HFF-Myc (cell line): Measurements from ENCODE around the gene RHOG.
"Not testable (repeated sequence)": the region's sequence is repeated elsewhere in the genome, so short reads cannot be mapped to it uniquely, and the experiment has no call there.

Experiments used
- DNase-seq: peaks from one replicate; pipeline ENCODE4 v3.0.0-alpha.2; 2011; ENCODE audit warnings: low read depth; ENCODE audit errors: extremely low read depth
- H3K4me3 ChIP-seq: replicated peaks from 2 replicates; pipeline ENCODE4 v1.5.1; 2011; ENCODE audit warnings: low read depth, mild to moderate bottlenecking, control low read depth, low read length
- CTCF ChIP-seq: IDR thresholded peaks from 2 replicates; pipeline ENCODE4 v1.5.1; 2012; ENCODE audit warnings: mild to moderate bottlenecking, low read depth, low read length, control low read depth; ENCODE audit errors: missing control alignments

RHOG gene

GRCh38 chr11:3867209-3868091 lies 26.7 kb upstream of the RHOG start:
- DNase-seq, result no peak
- TF ChIP-seq CTCF, result no peak
- no peak overlapping the region for H3K4me3 ChIP-seq

GRCh38 chr11:3866836-3867208 lies 26.1 kb upstream of the RHOG start:
- no peak for DNase-seq
- H3K4me3 ChIP-seq, result no peak overlapping the region
- no peak for TF ChIP-seq CTCF

- TF ChIP-seq CTCF, result no peak
- DNase-seq, result no peak
- H3K4me3 ChIP-seq, result no peak overlapping the region
These were observed 25.4 kb upstream of the RHOG start for GRCh38 chr11:3866206-3866605.

GRCh38 chr11:3865388-3866193 lies 24.8 kb upstream of the RHOG start:
- TF ChIP-seq CTCF, result no peak
- no peak overlapping the region for H3K4me3 ChIP-seq
- DNase-seq, result no peak

- no peak overlapping the region for H3K4me3 ChIP-seq
- no peak for DNase-seq
- TF ChIP-seq CTCF, result no peak
These were observed 20.9 kb upstream of the RHOG start for GRCh38 chr11:3861683-3862082.

- not testable (repeated sequence) for DNase-seq, H3K4me3 ChIP-seq
These were observed 20.2 kb upstream of the RHOG start for GRCh38 chr11:3860898-3861393.

- TF ChIP-seq CTCF, result no peak
- no peak for DNase-seq
- no peak overlapping the region for H3K4me3 ChIP-seq
These were observed 19.6 kb upstream of the RHOG start for GRCh38 chr11:3860375-3860774.
